Measurements from ENCODE around the gene RASL11B. TPM values are rescaled to one million over a fixed set of nuclear protein-coding genes. Genes with fewer than 3 reads are reported as not detected.
A peak's percentile ranks its signal among the peaks of the same experiment; 100 is the strongest.
"Not testable (repeated sequence)": the region's sequence is repeated elsewhere in the genome, so short reads cannot be mapped to it uniquely, and the experiment has no call there.

The RASL11B gene
- total RNA-seq, 4 donors from 2014 or later, result 0.62 to 8.8 (median 2.6) TPM

DNA sequence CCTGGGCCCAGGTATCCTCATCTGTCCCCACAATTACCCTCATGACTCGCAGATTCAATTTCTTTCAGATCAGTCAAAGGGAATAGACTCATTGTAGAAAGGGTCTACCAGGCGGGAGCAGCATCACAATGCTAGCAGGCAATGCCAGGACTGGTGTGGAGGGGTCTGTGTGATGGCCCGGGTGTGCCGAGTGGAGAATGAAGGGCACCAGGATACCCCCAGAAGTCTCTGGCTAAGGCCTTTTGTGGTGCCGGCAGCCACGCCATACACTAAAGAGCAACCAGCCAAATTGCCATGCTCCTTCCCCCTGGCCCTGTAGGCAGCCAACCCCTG, 37.9 kb upstream of the RASL11B start:
- TF ChIP-seq POLR2A (IDR thresholded peaks at IDR 0.05), result no peak
- no peak for TF ChIP-seq POLR2AphosphoS5 (IDR thresholded peaks at IDR 0.05)
- no peak for TF ChIP-seq EP300 (IDR thresholded peaks at IDR 0.05)
- TF ChIP-seq, protein P1, sequence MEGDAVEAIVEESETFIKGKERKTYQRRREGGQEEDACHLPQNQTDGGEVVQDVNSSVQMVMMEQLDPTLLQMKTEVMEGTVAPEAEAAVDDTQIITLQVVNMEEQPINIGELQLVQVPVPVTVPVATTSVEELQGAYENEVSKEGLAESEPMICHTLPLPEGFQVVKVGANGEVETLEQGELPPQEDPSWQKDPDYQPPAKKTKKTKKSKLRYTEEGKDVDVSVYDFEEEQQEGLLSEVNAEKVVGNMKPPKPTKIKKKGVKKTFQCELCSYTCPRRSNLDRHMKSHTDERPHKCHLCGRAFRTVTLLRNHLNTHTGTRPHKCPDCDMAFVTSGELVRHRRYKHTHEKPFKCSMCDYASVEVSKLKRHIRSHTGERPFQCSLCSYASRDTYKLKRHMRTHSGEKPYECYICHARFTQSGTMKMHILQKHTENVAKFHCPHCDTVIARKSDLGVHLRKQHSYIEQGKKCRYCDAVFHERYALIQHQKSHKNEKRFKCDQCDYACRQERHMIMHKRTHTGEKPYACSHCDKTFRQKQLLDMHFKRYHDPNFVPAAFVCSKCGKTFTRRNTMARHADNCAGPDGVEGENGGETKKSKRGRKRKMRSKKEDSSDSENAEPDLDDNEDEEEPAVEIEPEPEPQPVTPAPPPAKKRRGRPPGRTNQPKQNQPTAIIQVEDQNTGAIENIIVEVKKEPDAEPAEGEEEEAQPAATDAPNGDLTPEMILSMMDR (IDR thresholded peaks at IDR 0.05), result no peak
- Histone ChIP-seq H3K9me3 (no peaks in the 10 kb centered on the region), H3K4me1 (peaks cover 6 to 37% (median 12%) of the 10 kb centered on the region in 3 donors), H3K4me3 (no peak overlapping the region), H3K27me3 (no peaks in the 10 kb centered on the region), H3K36me3 (no peaks in the 10 kb centered on the region), H3K27ac (peak overlapping the region; percentile 40 to 71 (median 54))
- 86% methylated on average over 1 of the region's 6 CpGs; no CpG with 5 or more reads in 1 of the 2 donors for WGBS, 2 donors (ENCODE audit: low coverage in 1 of 2)
- ATAC-seq, result no peak

DNA sequence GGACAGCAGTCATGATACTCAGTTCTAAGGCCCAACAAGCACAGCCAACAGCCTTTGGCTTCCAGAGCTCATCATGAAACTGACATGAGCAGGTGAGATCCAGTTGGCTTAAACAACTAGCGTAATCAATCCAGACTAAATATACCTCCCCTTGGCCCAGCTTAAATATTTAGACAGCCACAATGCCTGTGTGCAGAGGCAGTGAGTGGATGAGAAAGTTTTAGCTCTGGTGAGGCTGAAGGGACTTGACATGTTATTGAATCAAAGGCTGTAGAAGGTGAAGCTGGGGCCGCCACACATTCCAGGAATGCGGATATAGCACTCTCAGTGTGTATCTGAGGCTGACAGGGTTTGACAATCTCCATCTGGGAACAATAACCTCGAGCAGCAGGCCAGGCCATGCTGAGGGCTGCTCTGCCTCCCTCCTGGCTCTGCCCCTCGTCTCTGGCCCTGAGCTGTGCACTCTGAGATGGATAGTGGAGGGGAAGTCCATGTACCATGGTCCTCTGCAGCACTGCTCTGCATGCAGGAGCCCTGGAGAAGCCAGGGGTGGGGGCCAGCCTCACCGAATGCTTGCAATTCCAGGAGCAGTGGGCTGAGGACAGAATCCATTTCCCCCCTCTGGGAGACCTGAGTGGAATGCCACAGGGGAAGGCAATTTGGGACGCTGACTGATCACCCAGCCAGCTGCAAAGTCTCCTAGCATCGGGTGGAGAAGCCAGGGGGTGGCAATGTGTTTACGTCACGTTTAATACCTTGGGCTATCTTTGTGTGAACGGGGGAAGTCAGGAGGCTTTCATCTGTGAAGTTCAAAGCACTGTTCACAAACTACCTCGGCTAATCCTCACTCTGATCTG, 37.3 kb upstream of the RASL11B start:
- Histone ChIP-seq H3K9me3 (no peaks in the 10 kb centered on the region), H3K27ac (peak overlapping the region; percentile 40 to 71 (median 54)), H3K4me1 (peaks cover 6 to 37% (median 12%) of the 10 kb centered on the region in 3 donors), H3K36me3 (no peaks in the 10 kb centered on the region), H3K4me3 (no peak overlapping the region), H3K27me3 (no peaks in the 10 kb centered on the region)
- ATAC-seq, result peak; percentile 79
- 16 to 30% methylated on average over 3 to 8 of the region's 12 CpGs for WGBS, 2 donors (ENCODE audit: low coverage in 1 of 2)
- TF ChIP-seq, protein P1 (IDR thresholded peaks at IDR 0.05), result no peak
- TF ChIP-seq POLR2A (IDR thresholded peaks at IDR 0.05), result no peak
- TF ChIP-seq POLR2AphosphoS5 (IDR thresholded peaks at IDR 0.05), result peak; percentile 62
- no peak for TF ChIP-seq EP300 (IDR thresholded peaks at IDR 0.05)

DNA sequence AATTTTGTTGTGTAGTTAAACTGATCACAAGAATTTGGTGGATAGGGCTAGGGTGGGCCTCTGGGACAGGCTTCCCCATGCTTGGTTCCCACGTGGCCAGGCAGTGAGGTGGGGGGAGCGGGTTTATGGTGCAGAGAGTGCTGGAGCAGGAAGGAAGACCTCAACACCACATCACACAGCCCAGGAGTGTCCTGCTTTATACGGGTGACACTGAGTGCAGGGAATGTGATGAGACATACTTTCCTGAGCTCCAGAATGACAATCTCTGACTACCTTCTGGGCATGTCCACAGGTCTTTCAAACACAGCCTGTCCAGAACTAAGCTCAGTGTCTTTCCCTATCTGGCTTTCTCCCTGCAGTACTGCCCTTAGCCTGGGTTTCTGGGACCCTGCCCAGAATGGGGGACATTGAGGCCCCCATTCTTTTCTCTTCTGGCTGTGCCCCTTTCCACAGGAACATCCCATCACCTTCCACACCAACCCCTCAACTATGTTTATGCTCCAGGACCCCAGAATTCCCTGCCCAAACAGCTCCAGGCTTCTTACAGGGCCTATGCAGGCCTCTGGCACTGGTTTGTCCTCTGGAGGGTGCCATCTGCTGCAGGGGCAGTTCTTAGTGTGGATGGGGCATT, 36.5 kb upstream of the RASL11B start:
- TF ChIP-seq POLR2AphosphoS5 (IDR thresholded peaks at IDR 0.05), result no peak
- no peak for TF ChIP-seq EP300 (IDR thresholded peaks at IDR 0.05)
- H3K9me3 ChIP-seq, result no peaks in the 10 kb centered on the region
- peaks cover 6 to 37% (median 12%) of the 10 kb centered on the region in 3 donors for H3K4me1 ChIP-seq
- H3K27me3 ChIP-seq, result no peaks in the 10 kb centered on the region
- WGBS, 2 donors (ENCODE audit: low coverage in 1 of 2), result 10 to 33% methylated on average over 2 to 3 of the region's 3 CpGs
- H3K36me3 ChIP-seq, result no peaks in the 10 kb centered on the region
- no peak overlapping the region for H3K4me3 ChIP-seq
- no peak for ATAC-seq
- peak overlapping the region in 3 of 4 donors; percentile 40 to 71 (median 52) for H3K27ac ChIP-seq

DNA sequence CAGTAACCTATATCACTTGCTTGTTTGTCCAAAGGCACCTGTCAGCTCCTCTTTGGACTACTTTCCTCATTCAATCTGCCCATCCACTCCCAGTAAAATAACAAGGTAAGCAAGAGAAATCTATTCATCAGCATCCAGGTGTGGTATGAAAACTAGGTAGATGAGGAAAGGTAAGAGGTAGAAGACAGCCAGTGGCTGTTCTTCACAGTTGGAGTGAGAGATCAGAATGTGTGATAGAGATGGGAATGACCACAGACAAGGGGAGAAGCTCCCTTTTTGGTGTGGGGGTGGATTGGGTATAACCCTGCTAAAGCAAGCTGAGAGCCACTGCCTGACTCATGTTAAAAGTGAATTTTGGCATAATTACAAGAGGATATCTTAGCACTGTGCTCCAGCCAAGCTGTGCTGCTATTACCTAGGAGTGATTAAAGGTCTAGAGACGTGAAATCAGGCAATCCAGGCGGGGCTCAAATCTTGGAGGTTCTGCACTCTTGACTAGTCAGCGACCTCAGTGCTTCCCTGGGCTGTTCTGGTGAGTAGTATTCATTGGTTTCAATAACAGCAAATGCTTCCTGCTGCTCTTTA, 28.1 kb upstream of the RASL11B start:
- ATAC-seq, result no peak
- WGBS, 2 donors (ENCODE audit: low coverage in 1 of 2), result 69 to 80% methylated on average over 1 to 3 of the region's 3 CpGs
- no peak for TF ChIP-seq EP300 (IDR thresholded peaks at IDR 0.05)
- TF ChIP-seq, protein P1 (IDR thresholded peaks at IDR 0.05), result no peak
- no peak for TF ChIP-seq POLR2AphosphoS5 (IDR thresholded peaks at IDR 0.05)
- TF ChIP-seq POLR2A (IDR thresholded peaks at IDR 0.05), result no peak
- no peak overlapping the region for H3K27ac ChIP-seq
- H3K36me3 ChIP-seq, result no peaks in the 10 kb centered on the region
- no peaks in the 10 kb centered on the region for H3K9me3 ChIP-seq
- H3K4me3 ChIP-seq, result no peak overlapping the region
- no peaks in the 10 kb centered on the region for H3K27me3 ChIP-seq
- H3K4me1 ChIP-seq, result no peaks in the 10 kb centered on the region

DNA sequence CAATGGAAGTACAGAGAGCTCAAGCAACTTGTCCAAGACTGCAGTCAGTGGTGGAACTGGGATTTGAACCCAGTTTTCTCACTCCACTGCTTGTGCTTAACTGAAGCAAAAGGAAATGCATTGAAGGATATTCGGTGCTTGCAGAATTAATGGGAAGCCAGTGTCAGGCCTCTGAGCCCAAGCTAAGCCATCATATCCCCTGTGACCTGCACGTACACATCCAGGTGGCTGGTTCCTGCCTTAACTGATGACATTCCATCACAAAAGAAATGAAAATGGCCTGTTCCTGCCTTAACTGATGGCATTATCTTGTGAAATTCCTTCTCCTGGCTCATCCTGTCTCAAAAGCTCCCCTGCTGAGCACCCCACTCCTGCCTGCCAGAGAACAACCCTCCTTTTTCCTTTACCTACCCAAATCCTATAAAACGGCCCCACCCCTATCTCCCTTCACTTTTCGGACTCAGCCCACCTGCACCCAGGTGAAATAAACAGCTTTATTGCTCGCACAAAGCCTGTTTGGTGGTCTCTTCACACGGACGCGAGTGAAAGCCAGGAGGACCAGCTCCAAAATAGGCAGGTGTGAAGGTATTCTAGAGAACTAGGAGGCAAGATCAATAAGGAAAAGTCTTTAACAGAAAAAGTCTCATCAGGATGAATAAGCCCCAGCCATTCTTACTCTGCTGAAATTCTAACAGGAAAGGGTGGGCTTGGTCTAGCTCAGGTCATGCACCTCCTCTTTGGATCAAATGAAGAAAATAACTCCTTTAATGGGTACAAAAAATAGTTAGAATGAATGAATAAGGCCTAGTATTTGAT, 27.3 kb upstream of the RASL11B start:
- H3K4me3 ChIP-seq, H3K27me3 ChIP-seq, H3K36me3 ChIP-seq, H3K9me3 ChIP-seq, ATAC-seq, H3K4me1 ChIP-seq, H3K27ac ChIP-seq: not testable (repeated sequence)
- WGBS, 2 donors (ENCODE audit: low coverage in 1 of 2), result 90 to 92% methylated on average over 1 to 2 of the region's 8 CpGs

All from gastroesophageal sphincter (tissue), 4 donors.